ENCODE results near the gene ITGA7.

ITGA7 gene

DNA sequence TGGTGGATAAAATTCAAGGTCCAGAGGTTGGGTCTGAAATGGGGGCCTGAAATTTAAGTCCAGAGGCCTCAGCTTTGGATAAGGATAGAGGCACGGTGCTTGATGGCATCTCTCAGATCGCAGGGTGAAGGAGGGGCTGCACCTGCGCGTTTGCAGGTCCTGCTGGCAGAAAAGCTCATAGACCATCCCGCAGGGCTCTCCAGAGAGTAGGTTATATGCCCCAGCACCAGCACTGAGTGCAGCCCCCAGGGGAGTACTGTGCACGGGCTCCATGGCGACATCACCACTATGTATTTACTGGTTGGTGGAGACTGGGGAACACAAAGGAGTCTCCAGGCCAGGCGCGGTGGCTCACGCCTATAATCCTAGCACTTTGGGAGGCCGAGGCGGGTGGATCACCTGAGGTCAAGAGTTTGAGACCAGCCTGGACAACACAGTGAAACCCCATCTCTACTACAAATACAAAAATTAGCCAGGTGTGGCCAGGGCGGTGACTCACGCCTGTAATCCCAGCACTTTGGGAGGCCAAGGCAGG, 25.4 kb upstream of the ITGA7 start:
- no peak for DNase-seq

DNA sequence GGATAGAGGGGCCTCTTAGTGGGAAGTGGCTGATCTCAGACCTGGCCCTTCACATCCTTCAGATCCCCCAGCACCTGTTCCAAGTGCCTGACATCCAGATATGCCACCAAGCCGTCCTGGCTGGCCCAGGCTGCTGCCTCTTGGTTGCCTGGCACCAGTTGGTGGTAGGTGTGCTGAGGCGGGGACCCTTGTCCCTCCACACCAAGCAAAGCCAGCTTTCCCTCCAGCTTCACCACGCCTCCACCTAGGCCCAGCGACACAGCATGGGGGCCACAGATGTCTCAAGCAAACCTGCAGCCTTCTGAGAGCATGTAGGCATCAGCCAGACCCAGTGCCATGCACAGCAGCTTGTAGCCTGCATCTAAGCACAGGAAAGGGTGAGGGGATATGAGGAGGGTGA, 24.6 kb upstream of the ITGA7 start:
- DNase-seq, result no peak

DNA sequence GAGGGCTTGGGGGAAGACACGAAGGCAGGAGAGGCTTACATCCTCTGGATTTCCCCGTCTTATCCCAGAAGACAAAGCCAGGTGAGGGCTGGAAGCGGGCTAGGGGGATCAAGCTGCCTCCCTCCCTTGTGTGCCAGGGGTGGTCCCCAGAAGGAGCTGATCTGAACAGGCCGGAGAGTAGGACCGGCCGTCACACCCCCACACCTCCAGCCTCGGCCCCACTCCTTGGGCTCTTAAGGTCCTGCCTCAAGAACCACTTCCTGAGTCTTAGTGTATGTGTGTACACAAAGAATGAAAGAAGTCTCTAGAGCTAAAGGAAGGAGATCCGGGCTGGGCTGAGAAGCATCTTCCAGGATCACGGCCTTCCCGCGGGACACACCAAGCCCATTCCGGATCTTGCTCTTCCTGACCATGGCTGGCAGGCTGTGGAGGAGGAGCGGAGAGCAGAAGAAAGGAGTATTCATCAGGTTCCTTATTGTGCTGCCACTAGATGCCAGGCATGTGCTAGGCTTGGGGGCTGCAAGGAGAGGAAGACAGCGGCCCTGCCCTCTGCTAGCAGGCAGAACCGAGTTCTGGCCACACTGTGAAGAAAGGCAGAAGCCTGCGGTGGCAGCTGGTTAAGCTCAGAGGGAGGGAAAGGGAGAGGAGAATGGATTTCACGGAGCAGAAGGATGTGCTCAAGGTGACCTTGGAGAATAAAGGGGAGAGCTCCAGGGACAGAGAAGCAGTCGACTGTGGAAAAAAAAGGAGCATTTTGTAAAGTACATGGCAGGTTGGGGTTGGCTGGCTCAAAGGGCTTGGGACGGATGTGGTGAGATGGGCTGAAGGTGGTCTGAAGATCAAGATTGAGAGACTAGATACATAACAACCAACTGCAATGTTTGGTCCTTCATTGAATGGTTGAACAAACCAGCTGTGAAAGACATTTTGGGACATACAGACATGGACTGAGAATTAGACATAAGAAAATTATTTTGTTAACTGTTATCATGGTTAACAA, 22.4 kb upstream of the ITGA7 start:
- peak; percentile 78 for DNase-seq

DNA sequence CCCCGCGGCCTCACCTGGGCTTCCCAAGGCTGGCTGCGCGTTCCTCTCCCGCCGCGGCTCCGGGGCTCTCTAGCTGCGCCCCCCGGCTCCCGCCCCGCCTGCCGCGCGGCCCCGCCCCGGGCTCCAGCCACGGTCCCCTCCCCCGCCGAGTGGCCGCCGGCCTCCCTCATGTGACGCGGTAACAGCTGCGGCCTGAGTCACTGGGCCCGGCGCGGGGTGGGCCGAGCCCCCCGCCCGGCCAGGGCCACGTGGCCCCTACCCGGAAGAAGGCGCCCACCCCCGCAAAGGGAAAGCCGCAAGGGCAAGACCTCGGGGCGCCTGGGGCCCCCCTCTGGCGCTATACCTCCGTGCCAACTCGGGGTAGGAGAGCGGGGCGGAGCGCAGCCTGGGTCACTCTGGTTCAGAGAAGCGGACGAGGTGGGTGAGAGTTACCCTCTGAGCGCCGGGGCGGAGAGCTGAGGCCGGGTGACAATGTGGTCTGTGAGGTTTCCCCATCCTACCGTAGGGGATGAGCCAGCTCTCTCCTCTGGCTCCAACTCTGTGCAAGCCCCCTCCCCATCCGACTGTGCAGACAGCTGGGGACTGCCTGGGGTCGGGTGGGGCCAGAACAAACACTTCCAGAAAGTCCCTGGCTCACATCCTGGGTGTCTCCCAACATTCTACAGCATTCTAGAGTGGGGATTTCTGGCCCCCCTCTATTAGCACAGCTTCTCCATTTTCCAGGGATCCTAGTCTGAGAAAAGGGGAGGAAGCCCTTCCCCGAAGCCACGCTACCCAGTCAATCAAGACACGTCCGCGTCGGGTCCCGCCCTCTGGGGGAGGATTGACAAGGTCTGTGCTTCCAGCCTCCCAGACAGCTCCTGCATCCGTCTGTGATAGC, 21.5 kb upstream of the ITGA7 start, which contains the start of gene CD63:
TSS of gene CD63 (minus strand) at position 71 of the 880 bp plus-strand sequence. CDS start 668 bp downstream, outside the sequence.
- DNase-seq, result peak; percentile 96

DNA sequence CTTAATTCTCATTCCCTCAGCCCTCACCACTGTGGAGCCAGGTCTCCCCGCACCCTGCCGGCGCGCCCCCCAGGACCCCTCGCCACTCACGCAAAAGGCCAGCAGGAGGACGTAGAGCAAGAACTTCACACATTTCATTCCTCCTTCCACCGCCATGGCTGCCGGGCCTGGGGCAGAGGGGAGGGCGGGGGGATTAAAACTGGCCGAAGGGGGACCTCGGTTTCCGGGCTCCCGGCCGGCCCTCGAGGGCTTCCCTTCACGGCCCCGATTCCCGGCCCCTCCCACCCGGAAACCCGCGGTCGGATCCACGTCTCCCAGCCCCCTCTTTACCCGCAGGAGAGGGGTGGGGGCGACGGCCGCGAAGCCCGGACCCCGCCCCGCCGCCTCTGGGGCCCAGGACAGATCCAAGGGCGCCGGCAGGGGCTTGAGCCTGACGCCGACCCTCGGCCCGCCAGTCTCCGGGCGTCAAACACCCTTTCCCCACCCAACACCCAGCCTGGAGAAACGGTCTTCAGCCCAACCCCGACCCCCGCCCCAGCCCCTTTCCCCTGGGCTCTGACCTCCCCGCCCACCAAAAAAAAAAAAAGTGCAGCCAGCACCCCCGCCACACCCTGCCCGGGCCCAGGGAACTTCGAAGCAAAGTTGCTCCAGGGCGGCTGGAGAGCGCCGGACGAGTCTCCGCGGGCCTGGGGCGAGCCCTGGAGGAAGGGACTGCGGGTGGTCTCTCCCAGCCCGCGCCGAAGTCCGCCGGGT, 20.7 kb upstream of the ITGA7 start:
- DNase-seq, result peak; percentile 90

DNA sequence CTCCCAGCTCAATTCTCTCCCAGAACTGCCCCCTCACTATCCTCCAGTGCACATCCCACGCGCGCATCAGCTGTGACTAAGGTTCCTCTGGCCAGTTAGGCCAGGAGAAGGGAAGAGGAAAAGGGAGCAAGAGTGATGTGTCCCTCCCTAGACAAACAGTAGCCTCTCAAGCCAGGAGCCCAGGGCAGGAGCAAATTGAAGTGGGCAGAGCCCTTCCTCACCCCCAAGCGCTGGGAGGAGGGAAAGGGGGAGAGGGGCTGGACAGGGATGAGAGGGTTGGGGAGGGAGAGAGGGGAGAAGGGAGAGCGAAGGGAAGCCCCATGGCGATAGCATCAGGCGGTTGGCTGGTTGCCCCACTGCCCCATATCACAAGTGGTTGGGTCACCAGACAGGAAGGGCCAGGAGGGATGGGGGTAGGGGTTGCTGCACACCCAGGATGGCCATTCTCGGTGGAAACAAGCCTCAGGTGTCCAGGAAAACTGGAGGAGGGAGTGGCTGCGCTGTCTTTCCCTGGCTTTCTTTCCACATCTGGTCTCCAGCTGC, 20.0 kb upstream of the ITGA7 start:
- no peak for DNase-seq

DNA sequence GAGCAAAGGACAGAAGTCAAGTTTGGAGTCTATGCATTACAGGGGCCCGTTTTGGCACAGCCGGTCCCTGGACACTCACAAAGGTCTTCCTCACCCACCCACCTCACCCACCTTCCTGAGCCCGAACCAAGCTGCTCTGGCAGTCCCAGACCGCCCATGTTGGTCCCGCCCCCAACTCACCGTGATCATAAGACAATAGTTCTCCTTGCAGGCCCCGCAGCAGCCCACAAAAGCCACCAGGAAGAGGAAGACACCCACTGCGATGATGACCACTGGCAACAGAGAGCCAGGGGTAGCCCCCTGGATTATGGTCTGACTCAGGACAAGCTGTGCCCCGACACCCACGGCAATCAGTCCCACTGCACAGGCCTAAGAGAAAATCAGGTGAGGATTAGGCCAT, 19.3 kb upstream of the ITGA7 start:
- no peak for DNase-seq

DNA sequence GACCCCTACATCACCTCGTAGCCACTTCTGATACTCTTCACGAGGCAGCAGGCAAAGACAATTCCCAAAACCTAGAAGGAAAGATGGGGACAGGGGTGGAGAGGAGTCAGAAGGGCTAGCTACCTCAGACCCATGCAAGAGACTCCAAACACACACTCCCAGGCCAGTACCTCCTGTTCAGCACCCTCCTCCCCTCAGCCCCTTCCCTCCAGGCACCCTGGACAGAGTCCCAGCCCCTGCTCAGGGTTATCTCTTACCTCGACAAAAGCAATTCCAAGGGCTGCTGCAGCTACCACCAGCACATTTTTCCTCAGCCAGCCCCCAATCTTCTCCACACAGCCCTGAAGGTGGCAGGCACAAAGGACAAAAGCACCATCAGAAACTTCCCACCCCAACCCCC, 17.9 kb upstream of the ITGA7 start:
- DNase-seq, result no peak

DNA sequence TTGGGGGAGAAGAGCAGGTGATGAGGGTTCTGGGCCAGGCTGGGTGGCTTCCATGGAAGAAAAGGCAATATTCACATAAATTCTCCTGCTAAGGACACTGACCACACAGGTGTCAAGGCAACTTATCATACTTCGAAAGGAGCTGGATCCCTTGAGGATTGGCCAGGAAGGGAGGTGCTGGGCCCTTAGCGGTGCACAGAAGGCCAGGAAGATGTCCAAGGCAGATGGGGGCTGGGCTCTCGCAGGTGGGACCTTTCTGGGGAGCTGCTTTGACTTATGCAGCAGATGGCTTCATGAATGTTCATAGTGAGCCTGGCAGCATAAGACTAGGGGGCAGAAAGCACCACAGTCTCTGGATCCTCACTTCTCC, 17.2 kb upstream of the ITGA7 start:
- DNase-seq, result no peak

DNA sequence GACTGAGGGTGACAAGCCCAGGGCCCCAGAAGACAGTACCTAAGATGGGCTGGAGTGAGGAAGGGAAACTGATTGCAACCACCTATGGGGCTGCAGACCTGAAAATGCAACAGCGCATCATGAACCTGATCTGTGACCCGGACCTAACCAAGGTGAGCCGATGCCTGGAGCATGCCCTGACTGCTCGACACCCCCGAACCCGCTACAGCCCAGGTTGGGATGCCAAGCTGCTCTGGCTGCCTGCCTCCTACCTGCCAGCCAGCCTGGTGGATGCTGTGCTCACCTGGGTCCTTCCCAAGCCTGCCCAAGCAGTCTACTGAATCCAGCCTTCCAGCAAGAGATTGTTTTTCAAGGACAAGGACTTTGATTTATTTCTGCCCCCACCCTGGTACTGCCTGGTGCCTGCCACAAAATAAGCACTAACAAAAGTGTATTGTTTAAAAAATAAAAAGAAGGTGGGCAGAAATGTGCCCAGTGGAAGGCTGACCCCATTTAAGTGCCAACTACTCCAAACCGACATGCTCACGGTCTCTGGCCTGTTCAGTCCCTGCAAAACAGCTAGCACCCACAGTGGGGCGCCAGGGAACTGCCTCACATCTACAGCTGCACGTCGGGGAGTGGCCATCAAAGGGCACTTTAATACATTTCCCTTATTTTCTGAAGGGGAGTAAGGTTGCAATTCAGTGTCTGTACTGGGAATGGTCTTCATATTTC, 16.7 kb upstream of the ITGA7 start:
- DNase-seq, result peak; percentile 77

DNA sequence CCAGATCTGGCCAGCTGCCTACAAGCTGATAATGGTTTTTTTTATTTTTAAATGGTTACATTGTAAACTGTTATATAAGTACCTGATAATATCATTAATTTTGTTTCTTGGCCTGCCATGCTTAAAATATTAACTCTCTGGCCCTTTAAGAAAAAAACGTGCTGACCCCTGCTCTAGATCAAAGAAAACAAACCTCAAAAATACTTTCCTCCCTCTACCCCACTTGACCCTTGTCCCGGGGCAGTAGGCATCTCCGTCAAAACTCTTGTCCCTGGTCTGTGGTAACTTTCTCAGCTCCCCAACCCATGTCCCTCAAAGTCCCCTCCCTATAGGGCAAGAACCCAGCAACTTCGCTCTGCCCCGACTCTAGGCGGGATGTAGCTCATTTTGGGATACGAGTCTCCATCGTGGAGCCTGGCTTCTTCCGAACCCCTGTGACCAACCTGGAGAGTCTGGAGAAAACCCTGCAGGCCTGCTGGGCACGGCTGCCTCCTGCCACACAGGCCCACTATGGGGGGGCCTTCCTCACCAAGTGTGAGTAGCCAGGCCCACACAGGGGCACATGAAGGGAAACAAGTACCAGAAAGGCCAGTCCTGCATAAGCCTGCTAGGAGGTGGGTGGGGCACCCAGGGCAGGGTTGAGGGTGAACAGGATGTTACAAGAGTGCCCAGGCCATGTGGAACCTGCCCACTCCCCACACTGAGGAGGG, 16.0 kb upstream of the ITGA7 start:
- no peak for DNase-seq

DNA sequence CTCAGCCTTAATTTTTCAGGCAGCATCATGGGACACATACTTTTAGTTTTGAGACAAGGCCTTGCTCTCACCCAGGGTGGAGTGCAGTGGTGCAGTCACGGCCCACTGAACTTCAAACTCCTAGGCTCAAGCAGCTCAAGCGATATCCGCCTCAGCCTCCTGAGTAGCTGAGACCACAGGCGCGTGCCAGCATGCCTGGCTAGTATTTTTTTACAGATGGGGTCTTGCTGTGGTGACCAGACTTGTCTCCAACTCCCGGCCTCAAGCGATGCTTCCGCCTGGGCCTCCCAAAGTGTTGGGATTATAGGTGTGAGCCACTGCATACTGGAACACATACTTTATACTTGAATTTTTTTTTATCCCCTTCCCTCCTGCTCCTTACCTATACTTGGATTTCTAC, 15.2 kb upstream of the ITGA7 start:
- DNase-seq, result no peak

DNA sequence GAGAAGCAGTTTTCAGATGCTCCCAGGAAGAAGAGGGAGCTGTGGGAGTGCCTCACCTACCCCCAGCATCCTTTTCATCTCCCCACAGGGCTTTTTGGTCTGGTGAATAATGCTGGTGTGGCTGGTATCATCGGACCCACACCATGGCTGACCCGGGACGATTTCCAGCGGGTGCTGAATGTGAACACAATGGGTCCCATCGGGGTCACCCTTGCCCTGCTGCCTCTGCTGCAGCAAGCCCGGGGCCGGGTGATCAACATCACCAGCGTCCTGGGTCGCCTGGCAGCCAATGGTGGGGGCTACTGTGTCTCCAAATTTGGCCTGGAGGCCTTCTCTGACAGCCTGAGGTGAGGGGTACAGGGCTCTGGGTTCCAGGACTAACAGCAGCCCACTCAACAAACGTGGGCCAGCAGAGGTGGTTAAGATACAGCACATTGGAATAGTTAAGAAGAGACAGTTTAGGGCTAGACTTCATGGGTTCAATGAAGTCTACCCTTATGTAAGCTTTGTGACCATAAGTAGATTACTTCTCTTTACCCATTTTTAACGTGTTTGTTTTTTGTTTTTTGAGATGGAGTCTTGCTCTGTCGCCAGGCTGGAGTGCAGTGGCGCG, 14.0 kb upstream of the ITGA7 start:
- DNase-seq, result no peak

DNA sequence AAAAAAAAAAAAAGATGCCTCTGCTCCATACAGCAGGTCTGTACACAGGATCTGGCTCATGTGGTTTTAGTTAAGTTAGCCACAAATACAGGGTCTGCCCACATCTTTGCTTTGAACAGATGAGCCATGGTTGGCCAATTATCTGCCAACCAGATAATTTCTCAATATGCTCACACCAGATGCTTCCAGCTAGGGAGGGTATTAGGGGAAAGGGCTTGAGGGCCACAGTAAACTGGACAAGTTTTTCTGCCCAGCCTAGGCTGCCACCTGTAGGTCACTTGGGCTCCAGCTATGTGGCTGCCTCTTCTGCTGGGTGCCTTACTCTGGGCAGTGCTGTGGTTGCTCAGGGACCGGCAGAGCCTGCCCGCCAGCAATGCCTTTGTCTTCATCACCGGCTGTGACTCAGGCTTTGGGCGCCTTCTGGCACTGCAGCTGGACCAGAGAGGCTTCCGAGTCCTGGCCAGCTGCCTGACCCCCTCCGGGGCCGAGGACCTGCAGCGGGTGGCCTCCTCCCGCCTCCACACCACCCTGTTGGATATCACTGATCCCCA, 13.3 kb upstream of the ITGA7 start:
- DNase-seq, result peak; percentile 65

DNA sequence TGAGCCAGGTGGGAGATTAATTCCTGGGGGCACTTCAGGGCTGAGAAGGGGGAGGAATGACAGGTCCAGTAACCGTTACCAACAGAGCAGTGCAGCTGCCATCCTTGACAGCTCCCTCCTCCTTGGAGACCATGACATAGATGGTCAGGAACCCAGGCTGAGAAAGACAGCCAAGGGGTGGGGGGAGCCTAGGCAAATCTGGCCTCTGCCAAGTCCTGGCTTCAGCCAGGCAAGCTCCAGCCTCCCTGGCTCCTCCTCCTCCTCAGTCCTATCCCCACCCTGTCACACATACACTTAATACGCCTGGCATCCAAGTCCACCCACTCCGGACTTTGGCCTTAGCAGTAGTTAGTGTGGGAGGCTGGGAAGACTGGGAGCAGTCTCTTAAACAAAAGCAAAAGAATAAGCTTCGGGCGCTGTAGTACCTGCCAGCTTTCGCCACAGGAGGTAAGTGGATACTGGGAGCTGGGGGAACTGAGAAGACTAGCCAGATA, 12.4 kb upstream of the ITGA7 start, which contains the start of gene RDH5:
TSS of gene RDH5 (plus strand) at position 323 of the 494 bp plus-strand sequence. CDS start 792 bp downstream, outside the sequence.
- peak; percentile 88 for DNase-seq

DNA sequence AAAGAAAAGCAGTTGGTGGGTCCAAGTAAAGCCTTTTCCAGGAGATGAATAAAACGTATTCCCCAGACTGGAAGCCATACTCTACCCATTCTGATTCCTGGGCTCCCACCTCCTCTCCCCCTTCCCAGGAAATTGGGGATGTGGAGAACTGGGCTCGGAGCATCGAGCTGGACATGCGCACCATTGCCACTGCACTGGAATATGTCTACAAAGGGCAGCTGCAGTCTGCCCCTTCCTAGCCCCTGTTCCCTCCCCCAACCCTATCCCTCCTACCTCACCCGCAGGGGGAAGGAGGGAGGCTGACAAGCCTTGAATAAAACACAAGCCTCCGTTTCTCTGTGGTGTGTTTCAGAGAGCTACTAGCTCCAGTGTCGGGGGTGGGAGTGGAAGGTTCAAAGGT, 11.7 kb upstream of the ITGA7 start:
- no peak for DNase-seq

DNA sequence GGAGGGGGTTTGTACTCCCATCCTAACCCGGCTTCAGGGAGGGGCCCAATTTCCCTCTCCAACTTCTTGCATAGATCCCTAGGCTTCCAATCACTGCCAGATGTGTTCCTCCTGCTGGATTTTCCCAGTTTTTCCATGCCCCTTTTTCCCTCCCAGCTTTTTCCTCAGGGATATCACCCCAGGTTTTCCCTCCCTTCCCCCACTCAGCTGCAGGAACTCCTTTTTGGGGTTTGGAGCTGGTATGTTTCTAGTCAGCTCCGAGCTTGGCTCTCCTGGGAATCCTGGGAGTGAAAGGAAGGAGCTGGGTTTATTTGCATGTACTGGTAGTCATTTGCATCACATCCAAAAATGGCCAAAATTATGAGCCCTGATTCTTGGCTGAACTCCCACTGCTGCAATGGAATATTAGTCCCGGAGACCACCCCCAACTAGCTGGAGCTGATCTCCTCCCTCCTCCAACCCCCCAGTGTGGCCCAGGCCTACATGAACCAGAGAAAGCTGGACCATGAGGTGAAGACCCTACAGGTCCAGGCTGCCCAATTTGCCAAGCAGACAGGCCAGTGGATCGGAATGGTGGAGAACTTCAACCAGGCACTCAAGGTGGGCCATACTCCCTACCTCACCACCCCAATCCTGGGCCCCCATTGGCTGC, 11.0 kb upstream of the ITGA7 start:
- DNase-seq, result peak; percentile 67

DNA sequence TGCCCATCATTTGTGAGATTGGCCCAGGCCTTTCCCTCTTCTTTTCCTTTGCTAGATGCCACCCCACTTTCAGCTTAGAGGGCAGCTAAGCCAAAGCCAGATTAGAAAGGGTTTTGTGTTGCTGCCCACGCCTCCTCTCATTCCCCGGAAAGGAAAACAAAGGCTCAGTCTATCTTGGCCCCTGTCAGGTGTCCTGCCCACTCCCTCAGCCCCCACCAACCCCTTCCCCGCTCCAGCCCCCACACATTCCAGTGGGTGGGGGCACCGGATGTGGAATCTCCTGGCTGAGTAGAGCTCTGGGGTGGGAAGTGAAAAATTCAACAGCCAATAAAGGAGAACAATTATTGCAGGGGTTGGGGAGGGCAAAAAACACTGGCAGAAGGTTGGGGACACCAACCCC, 10.3 kb upstream of the ITGA7 start:
- peak; percentile 49 for DNase-seq
